RWPE1 (cell line): ENCODE results near the gene RAB29.

Source experiments
- CTCF ChIA-PET: fragments of 350-600 bp; sonication (Branson Sonifier 250); formaldehyde crosslinking; extraction: SDS; loops from one replicate; lab custom pipeline; 2021; lab: Yijun Ruan, JAX
- POLR2A ChIA-PET: fragments of 400-600 bp; formaldehyde crosslinking; extraction: SDS; loops from one replicate; lab custom pipeline; 2020; ENCODE audit warnings: antibody characterized with exemption; ENCODE audit not compliant: low non-redundant PET; lab: Yijun Ruan, JAX
- DNase-seq: peaks from one replicate; pipeline ENCODE4 v3.0.0; 2012; ENCODE audit warnings: low spot score
- H3K27ac ChIP-seq: fragments of 450-650 bp; 2 replicates; pipeline ENCODE4 v1.5.1; 2017
- TF ChIP-seq, protein P1 (sequence below): fragments of 450-650 bp; conservative IDR thresholded peaks from 2 replicates; pipeline ENCODE4 v1.5.1; 2017; ENCODE audit warnings: low read depth, mild to moderate bottlenecking

RAB29 gene

GRCh38 chr1:205791568-205792180 is 16.4 kb upstream of the RAB29 start:
- peak; percentile 88 for DNase-seq
- ChIA-PET CTCF (interaction anchor here (0.5 to 7.3 kb wide), 49 partner anchors 8 to 1955 kb away, joined by 3 to 107 read pairs (median 5); partner anchors contain the start of genes NUCKS1 and SLC26A9), POLR2A (no interaction called here)
- no peak overlapping the region for H3K27ac ChIP-seq
- TF ChIP-seq, protein P1, sequence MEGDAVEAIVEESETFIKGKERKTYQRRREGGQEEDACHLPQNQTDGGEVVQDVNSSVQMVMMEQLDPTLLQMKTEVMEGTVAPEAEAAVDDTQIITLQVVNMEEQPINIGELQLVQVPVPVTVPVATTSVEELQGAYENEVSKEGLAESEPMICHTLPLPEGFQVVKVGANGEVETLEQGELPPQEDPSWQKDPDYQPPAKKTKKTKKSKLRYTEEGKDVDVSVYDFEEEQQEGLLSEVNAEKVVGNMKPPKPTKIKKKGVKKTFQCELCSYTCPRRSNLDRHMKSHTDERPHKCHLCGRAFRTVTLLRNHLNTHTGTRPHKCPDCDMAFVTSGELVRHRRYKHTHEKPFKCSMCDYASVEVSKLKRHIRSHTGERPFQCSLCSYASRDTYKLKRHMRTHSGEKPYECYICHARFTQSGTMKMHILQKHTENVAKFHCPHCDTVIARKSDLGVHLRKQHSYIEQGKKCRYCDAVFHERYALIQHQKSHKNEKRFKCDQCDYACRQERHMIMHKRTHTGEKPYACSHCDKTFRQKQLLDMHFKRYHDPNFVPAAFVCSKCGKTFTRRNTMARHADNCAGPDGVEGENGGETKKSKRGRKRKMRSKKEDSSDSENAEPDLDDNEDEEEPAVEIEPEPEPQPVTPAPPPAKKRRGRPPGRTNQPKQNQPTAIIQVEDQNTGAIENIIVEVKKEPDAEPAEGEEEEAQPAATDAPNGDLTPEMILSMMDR, result peak; percentile 75

GRCh38 chr1:205787287-205787916 is 12.1 kb upstream of the RAB29 start:
- ChIA-PET POLR2A (no interaction called here), CTCF (interaction anchor here (0.6 to 0.9 kb wide), 3 partner anchors 14 to 62 kb away, joined by 3 to 5 read pairs (median 3); no protein-coding TSS in a partner anchor)
- TF ChIP-seq, protein P1, result no peak
- DNase-seq, result no peak
- H3K27ac ChIP-seq, result no peak overlapping the region

- no peak for DNase-seq
- ChIA-PET CTCF (interaction anchor here (0.6 kb wide), 1 partner anchor 32 kb away, joined by 3 read pairs; no protein-coding TSS in a partner anchor), POLR2A (no interaction called here)
- H3K27ac ChIP-seq, result no peak overlapping the region
- TF ChIP-seq, protein P1, result no peak
Measured at GRCh38 chr1:205786601-205787000, 11.3 kb upstream of the RAB29 start.

GRCh38 chr1:205785446-205785845 is 10.2 kb upstream of the RAB29 start:
- H3K27ac ChIP-seq, result no peak overlapping the region
- ChIA-PET POLR2A (interaction anchor here (0.6 to 1.1 kb wide), 2 partner anchors 20 to 333 kb away, joined by 3 to 5 read pairs; no protein-coding TSS in a partner anchor), CTCF (interaction anchor here (0.6 to 0.7 kb wide), 4 partner anchors 101 to 352 kb away, joined by 4 to 5 read pairs (median 4); no protein-coding TSS in a partner anchor)
- DNase-seq, result no peak
- TF ChIP-seq, protein P1, result no peak

DNA sequence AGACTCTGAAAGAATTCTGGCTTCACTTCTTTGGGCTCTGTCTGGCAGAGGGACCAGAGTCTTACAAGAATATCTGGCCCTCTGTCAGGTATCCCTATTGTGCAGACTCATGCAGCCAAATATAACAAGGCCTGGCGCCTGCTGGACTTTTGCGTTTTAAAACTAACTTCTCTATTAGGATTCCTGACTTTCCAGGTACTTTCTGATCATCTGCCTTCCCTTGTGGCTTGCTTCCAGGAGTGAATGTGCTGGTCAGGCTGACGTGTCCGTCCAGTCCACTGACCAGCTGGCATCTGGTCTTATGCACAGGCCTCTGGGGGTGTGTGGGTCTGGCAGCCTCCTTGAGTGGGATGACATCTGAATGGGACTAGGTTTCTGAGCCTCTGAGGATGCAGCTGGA is 8.6 kb upstream of the RAB29 start:
- TF ChIP-seq, protein P1, result no peak
- DNase-seq, result no peak
- no peak overlapping the region for H3K27ac ChIP-seq
- ChIA-PET POLR2A (no interaction called here), CTCF (no interaction called here)

- ChIA-PET CTCF (no interaction called here), POLR2A (no interaction called here)
- no peak overlapping the region for H3K27ac ChIP-seq
- TF ChIP-seq, protein P1, result no peak
- DNase-seq, result no peak
Measured at GRCh38 chr1:205783433-205783795, 8.1 kb upstream of the RAB29 start.
